ENCODE results near the gene AACS.

Gene AACS

GRCh38 chr12:125089083-125089482 lies 23.8 kb downstream of the AACS start:
- Histone ChIP-seq H3K9me3 (ENCODE audit: control insufficient read depth in 2 of 2, low read length in 2 of 2) (no peaks in the 10 kb centered on the region), H3K36me3 (ENCODE audit: control insufficient read depth in 2 of 2, insufficient read depth in 2 of 2, low read length in 2 of 2) (peaks cover 40 to 44% of the 10 kb centered on the region in 2 donors)

GRCh38 chr12:125089626-125090025 lies 24.4 kb downstream of the AACS start:
- Histone ChIP-seq H3K4me1 (ENCODE audit: control insufficient read depth in 2 of 2, insufficient read depth in 2 of 2, low read length in 2 of 2) (peaks cover 19 to 29% of the 10 kb centered on the region in 2 donors), H3K4me3 (ENCODE audit: low read length in 2 of 2) (no peak overlapping the region), H3K27me3 (ENCODE audit: control insufficient read depth in 2 of 2, insufficient read depth in 2 of 2, low read length in 2 of 2) (no peaks in the 10 kb centered on the region), H3K27ac (ENCODE audit: low read depth in 2 of 2, low read length in 2 of 2) (no peak overlapping the region), H3K9ac (ENCODE audit: low read depth in 1 of 2, low read length in 2 of 2) (no peak overlapping the region), H3K36me3 (ENCODE audit: control insufficient read depth in 2 of 2, insufficient read depth in 2 of 2, low read length in 2 of 2) (peaks cover 42 to 43% of the 10 kb centered on the region in 2 donors), H3K9me3 (ENCODE audit: control insufficient read depth in 2 of 2, low read length in 2 of 2) (no peaks in the 10 kb centered on the region)

More at GRCh38 chr12:125089083-125089482, 23.8 kb downstream of the AACS start:
- H3K9ac ChIP-seq (ENCODE audit: low read depth in 1 of 2, low read length in 2 of 2): no peak overlapping the region
- H3K4me3 ChIP-seq (ENCODE audit: low read length in 2 of 2): no peak overlapping the region
- H3K4me1 ChIP-seq (ENCODE audit: control insufficient read depth in 2 of 2, insufficient read depth in 2 of 2, low read length in 2 of 2): peaks cover 16 to 24% of the 10 kb centered on the region in 2 donors
- no peak overlapping the region for H3K27ac ChIP-seq (ENCODE audit: low read depth in 2 of 2, low read length in 2 of 2)
- no peaks in the 10 kb centered on the region for H3K27me3 ChIP-seq (ENCODE audit: control insufficient read depth in 2 of 2, insufficient read depth in 2 of 2, low read length in 2 of 2)

- Histone ChIP-seq H3K9me3 (ENCODE audit: control insufficient read depth in 2 of 2, low read length in 2 of 2) (no peaks in the 10 kb centered on the region), H3K4me3 (ENCODE audit: low read length in 2 of 2) (no peak overlapping the region), H3K27me3 (ENCODE audit: control insufficient read depth in 2 of 2, insufficient read depth in 2 of 2, low read length in 2 of 2) (no peaks in the 10 kb centered on the region), H3K27ac (ENCODE audit: low read depth in 2 of 2, low read length in 2 of 2) (no peak overlapping the region), H3K4me1 (ENCODE audit: control insufficient read depth in 2 of 2, insufficient read depth in 2 of 2, low read length in 2 of 2) (peaks cover 20 to 31% of the 10 kb centered on the region in 2 donors), H3K9ac (ENCODE audit: low read depth in 1 of 2, low read length in 2 of 2) (no peak overlapping the region), H3K36me3 (ENCODE audit: control insufficient read depth in 2 of 2, insufficient read depth in 2 of 2, low read length in 2 of 2) (peaks cover 35 to 38% of the 10 kb centered on the region in 2 donors)
These were observed 25.2 kb downstream of the AACS start for GRCh38 chr12:125090437-125090836.

GRCh38 chr12:125091401-125091800 lies 26.2 kb downstream of the AACS start:
- no peak overlapping the region for H3K27ac ChIP-seq (ENCODE audit: low read depth in 2 of 2, low read length in 2 of 2)
- no peak overlapping the region for H3K9ac ChIP-seq (ENCODE audit: low read depth in 1 of 2, low read length in 2 of 2)
- no peaks in the 10 kb centered on the region for H3K27me3 ChIP-seq (ENCODE audit: control insufficient read depth in 2 of 2, insufficient read depth in 2 of 2, low read length in 2 of 2)
- peaks cover 20 to 32% of the 10 kb centered on the region in 2 donors for H3K4me1 ChIP-seq (ENCODE audit: control insufficient read depth in 2 of 2, insufficient read depth in 2 of 2, low read length in 2 of 2)
- no peaks in the 10 kb centered on the region for H3K9me3 ChIP-seq (ENCODE audit: control insufficient read depth in 2 of 2, low read length in 2 of 2)
- no peak overlapping the region for H3K4me3 ChIP-seq (ENCODE audit: low read length in 2 of 2)
- H3K36me3 ChIP-seq (ENCODE audit: control insufficient read depth in 2 of 2, insufficient read depth in 2 of 2, low read length in 2 of 2): peaks cover 30 to 34% of the 10 kb centered on the region in 2 donors

- Histone ChIP-seq H3K27me3 (ENCODE audit: control insufficient read depth in 2 of 2, insufficient read depth in 2 of 2, low read length in 2 of 2) (no peaks in the 10 kb centered on the region), H3K4me3 (ENCODE audit: low read length in 2 of 2) (peak overlapping the region; percentile 50 to 56), H3K27ac (ENCODE audit: low read depth in 2 of 2, low read length in 2 of 2) (peak overlapping the region; percentile 85 to 89), H3K9me3 (ENCODE audit: control insufficient read depth in 2 of 2, low read length in 2 of 2) (no peaks in the 10 kb centered on the region), H3K36me3 (ENCODE audit: control insufficient read depth in 2 of 2, insufficient read depth in 2 of 2, low read length in 2 of 2) (peaks cover 23 to 26% of the 10 kb centered on the region in 2 donors), H3K4me1 (ENCODE audit: control insufficient read depth in 2 of 2, insufficient read depth in 2 of 2, low read length in 2 of 2) (peaks cover 20 to 32% of the 10 kb centered on the region in 2 donors), H3K9ac (ENCODE audit: low read depth in 1 of 2, low read length in 2 of 2) (peak overlapping the region in 1 of 2 donors; percentile 58)
These were observed 27.1 kb downstream of the AACS start for GRCh38 chr12:125092108-125092871.

- H3K27ac ChIP-seq (ENCODE audit: low read depth in 2 of 2, low read length in 2 of 2): peak overlapping the region; percentile 85 to 89
- peak overlapping the region; percentile 50 to 56 for H3K4me3 ChIP-seq (ENCODE audit: low read length in 2 of 2)
- peaks cover 20 to 32% of the 10 kb centered on the region in 2 donors for H3K4me1 ChIP-seq (ENCODE audit: control insufficient read depth in 2 of 2, insufficient read depth in 2 of 2, low read length in 2 of 2)
- H3K9ac ChIP-seq (ENCODE audit: low read depth in 1 of 2, low read length in 2 of 2): peak overlapping the region; percentile 47 to 58
- H3K9me3 ChIP-seq (ENCODE audit: control insufficient read depth in 2 of 2, low read length in 2 of 2): no peaks in the 10 kb centered on the region
- H3K27me3 ChIP-seq (ENCODE audit: control insufficient read depth in 2 of 2, insufficient read depth in 2 of 2, low read length in 2 of 2): no peaks in the 10 kb centered on the region
- H3K36me3 ChIP-seq (ENCODE audit: control insufficient read depth in 2 of 2, insufficient read depth in 2 of 2, low read length in 2 of 2): peaks cover 21 to 23% of the 10 kb centered on the region in 2 donors
These were observed 27.8 kb downstream of the AACS start for GRCh38 chr12:125092872-125093680.

GRCh38 chr12:125093681-125094330 lies 28.6 kb downstream of the AACS start:
- H3K27ac ChIP-seq (ENCODE audit: low read depth in 2 of 2, low read length in 2 of 2): peak overlapping the region; percentile 85 to 89
- peaks cover 20 to 32% of the 10 kb centered on the region in 2 donors for H3K4me1 ChIP-seq (ENCODE audit: control insufficient read depth in 2 of 2, insufficient read depth in 2 of 2, low read length in 2 of 2)
- H3K9ac ChIP-seq (ENCODE audit: low read depth in 1 of 2, low read length in 2 of 2): peak overlapping the region in 1 of 2 donors; percentile 54
- H3K9me3 ChIP-seq (ENCODE audit: control insufficient read depth in 2 of 2, low read length in 2 of 2): no peaks in the 10 kb centered on the region
- peak overlapping the region; percentile 13 to 56 for H3K4me3 ChIP-seq (ENCODE audit: low read length in 2 of 2)
- H3K27me3 ChIP-seq (ENCODE audit: control insufficient read depth in 2 of 2, insufficient read depth in 2 of 2, low read length in 2 of 2): no peaks in the 10 kb centered on the region
- H3K36me3 ChIP-seq (ENCODE audit: control insufficient read depth in 2 of 2, insufficient read depth in 2 of 2, low read length in 2 of 2): peaks cover 17 to 23% of the 10 kb centered on the region in 2 donors

GRCh38 chr12:125096894-125097293 lies 31.7 kb downstream of the AACS start:
- Histone ChIP-seq H3K27ac (ENCODE audit: low read depth in 2 of 2, low read length in 2 of 2) (no peak overlapping the region), H3K9ac (ENCODE audit: low read depth in 1 of 2, low read length in 2 of 2) (no peak overlapping the region), H3K36me3 (ENCODE audit: control insufficient read depth in 2 of 2, insufficient read depth in 2 of 2, low read length in 2 of 2) (peaks cover 4% of the 10 kb centered on the region in 2 donors), H3K4me3 (ENCODE audit: low read length in 2 of 2) (no peak overlapping the region), H3K9me3 (ENCODE audit: control insufficient read depth in 2 of 2, low read length in 2 of 2) (no peaks in the 10 kb centered on the region), H3K27me3 (ENCODE audit: control insufficient read depth in 2 of 2, insufficient read depth in 2 of 2, low read length in 2 of 2) (no peaks in the 10 kb centered on the region), H3K4me1 (ENCODE audit: control insufficient read depth in 2 of 2, insufficient read depth in 2 of 2, low read length in 2 of 2) (peaks cover 20 to 30% of the 10 kb centered on the region in 2 donors)

- Histone ChIP-seq H3K4me3 (ENCODE audit: low read length in 2 of 2) (no peak overlapping the region), H3K36me3 (ENCODE audit: control insufficient read depth in 2 of 2, insufficient read depth in 2 of 2, low read length in 2 of 2) (peaks cover 3 to 4% of the 10 kb centered on the region in 2 donors), H3K27me3 (ENCODE audit: control insufficient read depth in 2 of 2, insufficient read depth in 2 of 2, low read length in 2 of 2) (no peaks in the 10 kb centered on the region), H3K9me3 (ENCODE audit: control insufficient read depth in 2 of 2, low read length in 2 of 2) (no peaks in the 10 kb centered on the region), H3K27ac (ENCODE audit: low read depth in 2 of 2, low read length in 2 of 2) (no peak overlapping the region), H3K9ac (ENCODE audit: low read depth in 1 of 2, low read length in 2 of 2) (no peak overlapping the region), H3K4me1 (ENCODE audit: control insufficient read depth in 2 of 2, insufficient read depth in 2 of 2, low read length in 2 of 2) (peaks cover 16 to 25% of the 10 kb centered on the region in 2 donors)
These were observed 32.2 kb downstream of the AACS start for GRCh38 chr12:125097427-125097826.

All from mucosa of rectum (tissue), 2 donors.